Occipital lobe (tissue), 2 donors: ENCODE results near the gene ZGLP1. TPM values are rescaled to one million over a fixed set of nuclear protein-coding genes. Genes with fewer than 3 reads are reported as not detected.

ENCODE experiments used
- small RNA-seq: library from RNA; depleted of rRNA; stranded (forward); fragments of <200 nt; gene quantifications from one replicate; pipeline ENCODE3, GENCODE V24; 2014
- total RNA-seq: library from RNA; depleted of rRNA; stranded (reverse); fragments of >200 nt; gene quantifications from one replicate; pipeline ENCODE4 v1.2.3, GENCODE V29; 2014

The ZGLP1 gene
- total RNA-seq, 1 donor from 2014 or later: 1.6 TPM

Small RNAs within 50 kb of the gene (small RNA-seq; reads per million reads assigned to genes)
- gene AC011511.1: not detected
- gene AC011511.4: not detected

Other genes starting within 250 kb of the ZGLP1 start
- gene SHFL, start 223.5 kb downstream of the ZGLP1 start, total RNA-seq: 5.0 TPM
- gene ANGPTL6, start 207.1 kb downstream of the ZGLP1 start, total RNA-seq: 0.47 TPM
- gene PPAN, start 203.5 kb downstream of the ZGLP1 start, total RNA-seq: 18.1 TPM
- 3.9 TPM for gene P2RY11, start 198.1 kb downstream of the ZGLP1 start, total RNA-seq
- 96.1 TPM for gene EIF3G, start 189.9 kb downstream of the ZGLP1 start, total RNA-seq
- 21.4 TPM for gene DNMT1, start 114.9 kb downstream of the ZGLP1 start, total RNA-seq
- gene S1PR2, start 78.5 kb downstream of the ZGLP1 start, total RNA-seq: 4.7 TPM
- 8.9 TPM for gene MRPL4, start 57.6 kb downstream of the ZGLP1 start, total RNA-seq
- 1.6 TPM for gene ICAM1, start 38.7 kb downstream of the ZGLP1 start, total RNA-seq
- 0.16 TPM for gene ICAM4, start 22.9 kb downstream of the ZGLP1 start, total RNA-seq
- gene ICAM5, start 19.9 kb downstream of the ZGLP1 start, total RNA-seq: 3.3 TPM
- 14.7 TPM for gene FDX2, start 6.2 kb upstream of the ZGLP1 start, total RNA-seq
- gene RAVER1, start 23.7 kb upstream of the ZGLP1 start, total RNA-seq: 3.0 TPM
- 0.94 TPM for gene ICAM3, start 29.8 kb upstream of the ZGLP1 start, total RNA-seq
- gene TYK2, start 70.8 kb upstream of the ZGLP1 start, total RNA-seq: 26.5 TPM
- gene CDC37, start 93.7 kb upstream of the ZGLP1 start, total RNA-seq: 43.7 TPM
- 5.6 TPM for gene PDE4A, start 110.7 kb upstream of the ZGLP1 start, total RNA-seq
- gene KEAP1, start 193.5 kb upstream of the ZGLP1 start, total RNA-seq: 32.9 TPM
- gene S1PR5, start 207.6 kb upstream of the ZGLP1 start, total RNA-seq: 0.31 TPM
- 11.7 TPM for gene ATG4D, start 234.1 kb upstream of the ZGLP1 start, total RNA-seq